D721Med (cell line): ENCODE data around the gene AP5S1.
"Not testable (repeated sequence)": the region's sequence is repeated elsewhere in the genome, so short reads cannot be mapped to it uniquely, and the experiment has no call there.

Source experiments
- DNase-seq: peaks from one replicate; pipeline ENCODE4 v3.0.0; 2011; ENCODE audit warnings: low spot score; ENCODE audit not compliant: insufficient read length
- FAIRE-seq: peaks from 2 replicates; lab custom pipeline; 2011; peaks lifted over from hg19 to GRCh38; lab: Jason Lieb, UNC
- CTCF ChIP-seq: IDR thresholded peaks from 2 replicates; pipeline ENCODE4 v1.5.1; 2012; ENCODE audit warnings: mild to moderate bottlenecking, control low read depth; ENCODE audit not compliant: insufficient read depth; ENCODE audit errors: missing control alignments

AP5S1 gene

DNA sequence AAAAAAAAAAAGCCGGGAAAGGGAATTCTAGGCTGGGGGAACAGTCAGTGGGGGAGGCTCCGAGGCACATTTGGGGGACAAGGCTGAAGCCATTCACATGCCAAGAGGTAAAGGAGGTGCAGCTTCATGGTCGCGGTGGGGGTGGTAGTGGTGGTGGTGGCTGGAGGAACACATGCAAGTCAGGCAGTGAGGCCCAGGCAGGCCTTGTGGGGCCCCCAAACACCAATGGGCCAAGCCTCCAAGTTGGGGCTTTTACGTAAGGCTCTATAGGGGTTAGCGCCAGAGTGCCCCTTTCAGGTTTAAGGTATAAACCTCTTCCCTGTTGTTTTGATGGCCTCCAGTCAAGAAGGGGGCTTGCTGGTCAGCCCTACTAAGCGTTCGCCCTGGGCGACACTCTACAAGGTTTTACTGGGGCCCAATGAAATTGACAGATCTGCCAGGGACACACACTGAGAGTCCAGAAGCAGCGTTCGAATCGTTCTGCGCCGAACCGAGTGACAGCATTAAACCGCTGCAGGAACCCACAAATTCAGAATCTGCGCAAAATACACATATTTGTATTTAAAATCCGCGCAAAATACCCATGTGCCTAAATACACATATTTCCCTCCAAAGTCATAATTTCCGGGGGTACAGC, 818 bp upstream of the AP5S1 start:
- FAIRE-seq = no peak
- DNase-seq = no peak
- TF ChIP-seq CTCF = no peak

DNA sequence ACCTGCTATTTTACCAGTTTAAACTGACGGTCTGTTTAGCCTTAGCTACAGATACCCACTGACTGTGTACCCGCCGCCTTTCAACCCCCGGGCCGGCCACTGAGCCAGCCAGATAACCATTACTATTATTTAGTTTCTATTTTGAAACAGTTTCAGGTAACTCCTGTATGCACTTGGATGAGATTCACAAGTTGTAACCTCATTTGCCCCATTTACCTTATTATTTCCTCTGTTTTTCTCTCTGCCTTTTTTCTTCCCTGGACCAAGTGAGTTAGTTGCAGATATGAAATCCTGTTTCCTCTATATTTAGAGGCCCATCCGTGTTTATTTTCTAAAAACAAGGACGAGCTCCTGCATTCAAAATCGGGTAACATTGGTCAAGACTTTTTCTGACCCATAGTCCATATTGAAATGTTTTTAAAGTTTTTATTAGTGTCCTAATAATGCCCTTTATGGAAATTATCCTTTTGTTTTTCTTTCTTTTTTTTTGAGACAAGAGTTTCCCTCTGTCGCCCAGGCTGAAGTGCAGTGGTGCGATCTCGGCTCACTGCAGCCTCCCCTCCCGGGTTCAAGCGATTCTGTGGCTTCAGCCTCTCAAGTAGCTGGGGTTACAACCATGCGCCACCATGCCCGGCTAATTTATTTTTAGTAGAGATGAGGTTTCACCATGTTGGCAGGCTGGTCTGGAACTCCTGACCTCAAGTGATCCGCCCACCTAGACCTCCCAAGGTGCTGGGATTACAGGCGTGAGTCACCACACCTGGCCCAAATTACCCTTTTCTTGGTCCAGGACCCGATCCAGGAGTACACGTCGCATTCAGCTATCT, 767 bp downstream of the AP5S1 start:
- DNase-seq (no peak), FAIRE-seq (no peak)
- TF ChIP-seq CTCF = no peak

- no peak for TF ChIP-seq CTCF
- DNase-seq (no peak), FAIRE-seq (no peak)
These were observed 1.6 kb downstream of the AP5S1 start for GRCh38 chr20:3821996-3822395.

DNA sequence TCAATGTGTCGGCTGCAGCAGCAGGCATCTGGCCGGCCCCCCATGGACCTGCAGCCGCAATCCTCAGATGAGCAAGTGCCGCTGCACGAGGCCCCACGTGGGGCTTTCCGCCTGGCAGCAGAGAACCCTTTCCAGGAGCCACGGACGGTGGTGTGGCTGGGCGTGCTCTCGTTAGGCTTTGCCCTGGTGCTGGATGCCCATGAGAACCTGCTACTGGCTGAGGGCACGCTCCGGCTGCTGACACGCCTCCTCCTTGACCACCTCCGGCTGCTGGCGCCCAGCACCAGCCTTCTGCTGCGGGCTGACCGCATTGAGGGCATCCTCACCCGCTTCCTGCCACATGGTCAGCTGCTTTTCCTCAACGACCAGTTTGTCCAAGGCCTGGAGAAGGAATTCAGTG, 3.5 kb downstream of the AP5S1 start:
- no peak for FAIRE-seq
- no peak for DNase-seq
- TF ChIP-seq CTCF = no peak

GRCh38 chr20:3825526-3825925, 5.2 kb downstream of the AP5S1 start:
- TF ChIP-seq CTCF = no peak
- DNase-seq (no peak), FAIRE-seq (no peak)

DNA sequence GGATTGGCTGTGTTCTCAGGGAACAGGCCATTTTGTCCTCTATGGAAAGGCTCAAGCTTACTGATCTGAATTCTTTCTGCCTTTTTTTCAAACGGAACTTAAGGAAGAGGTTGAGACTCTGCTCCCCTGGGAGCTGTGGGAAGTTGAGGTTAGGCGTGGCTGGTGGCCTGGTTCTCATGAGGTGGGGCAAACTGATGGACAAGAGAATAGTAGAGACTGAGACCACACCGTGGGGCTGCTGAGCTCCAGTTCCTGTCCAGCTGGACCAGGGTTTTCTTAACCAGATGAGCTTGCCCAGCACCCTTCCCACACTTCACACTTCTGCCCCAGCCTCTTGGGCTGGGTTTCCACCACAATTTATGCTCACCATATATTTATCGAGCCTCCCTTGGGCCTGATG, 6.1 kb downstream of the AP5S1 start:
- FAIRE-seq = no peak
- TF ChIP-seq CTCF = no peak
- no peak for DNase-seq

DNA sequence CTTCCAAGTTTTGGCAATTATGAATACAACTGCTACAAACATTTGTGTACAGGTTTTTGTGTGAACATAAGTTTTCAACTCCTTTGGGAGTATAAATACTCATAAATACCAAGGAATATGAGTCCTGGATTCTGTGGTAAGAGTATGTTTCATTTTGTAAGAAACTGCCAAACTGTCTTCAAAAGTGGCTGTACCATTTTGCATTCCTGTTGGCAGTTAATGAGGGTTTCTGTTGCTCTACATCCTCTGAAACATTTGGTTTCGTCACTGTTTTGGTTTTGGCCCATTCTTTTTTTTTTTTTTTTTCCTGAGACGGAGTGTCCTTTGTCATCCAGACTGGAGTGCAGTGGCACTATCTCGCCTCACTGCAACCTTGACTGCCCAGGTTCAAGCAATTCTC, 8.5 kb downstream of the AP5S1 start:
- no peak for TF ChIP-seq CTCF
- DNase-seq (no peak), FAIRE-seq (no peak)

DNA sequence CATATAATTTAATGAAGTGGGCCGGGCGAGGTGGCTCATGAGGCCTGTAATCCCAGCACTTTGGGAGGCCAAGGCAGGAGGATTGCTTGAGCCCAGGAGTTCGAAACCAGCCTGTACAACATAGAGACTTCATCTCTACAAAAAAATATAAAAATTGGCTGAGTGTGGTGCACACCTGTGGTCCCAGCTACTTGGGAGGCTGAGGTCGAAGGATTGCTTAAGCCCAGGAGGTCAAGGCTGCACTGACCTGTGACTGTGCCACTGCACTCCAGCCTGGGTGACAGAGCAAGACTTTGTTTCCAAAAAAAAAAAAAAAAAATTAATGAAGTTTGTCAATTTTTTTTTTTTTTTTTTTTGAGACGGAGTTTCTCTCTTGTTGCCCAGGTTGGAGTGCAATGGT, 9.5 kb downstream of the AP5S1 start:
- not testable (repeated sequence) for FAIRE-seq, DNase-seq
